Progenitor cell of endocrine pancreas (in vitro differentiated cells): ENCODE measurements around the gene AIPL1. TPM values are rescaled to one million over a fixed set of nuclear protein-coding genes. Genes with fewer than 3 reads are reported as not detected.

Source experiments
- DNase-seq: peaks from one replicate; pipeline ENCODE4 v3.0.0; 2021; ENCODE audit warnings: low spot score; ENCODE audit not compliant: unreplicated experiment
- H3K27ac Mint-ChIP-seq: 2 replicates; pipeline ENCODE4 v1.8.0; 2021; ENCODE audit warnings: mild to moderate bottlenecking, moderate library complexity, mixed read lengths
- H3K27me3 Mint-ChIP-seq: 2 replicates; pipeline ENCODE4 v1.8.0; 2021; ENCODE audit warnings: mixed read lengths
- H3K36me3 Mint-ChIP-seq: 2 replicates; pipeline ENCODE4 v1.8.0; 2022; ENCODE audit warnings: mixed read lengths; ENCODE audit not compliant: insufficient read depth
- H3K4me1 Mint-ChIP-seq: 2 replicates; pipeline ENCODE4 v1.8.0; 2021; ENCODE audit warnings: low read depth, mixed read lengths
- H3K4me3 Mint-ChIP-seq: 2 replicates; pipeline ENCODE4 v1.8.0; 2021; ENCODE audit warnings: low read depth, mild to moderate bottlenecking, moderate library complexity, mixed read lengths
- H3K9me3 Mint-ChIP-seq: 2 replicates; pipeline ENCODE4 v1.8.0; 2021; ENCODE audit warnings: low read depth, mixed read lengths
- total RNA-seq: library from RNA; stranded (reverse); gene quantifications from 2 replicates; pipeline ENCODE4 v1.2.1, GENCODE V29; 2021
- TF ChIP-seq, protein P1 (sequence below): fragments of 200-600 bp; sonication (generic); IDR thresholded peaks from one replicate; pipeline ENCODE4 v1.5.0; 2021; ENCODE audit warnings: antibody characterized with exemption, mild to moderate bottlenecking; ENCODE audit not compliant: unreplicated experiment

AIPL1 gene
- total RNA-seq, 1 donor from 2014 or later = not detected

DNA sequence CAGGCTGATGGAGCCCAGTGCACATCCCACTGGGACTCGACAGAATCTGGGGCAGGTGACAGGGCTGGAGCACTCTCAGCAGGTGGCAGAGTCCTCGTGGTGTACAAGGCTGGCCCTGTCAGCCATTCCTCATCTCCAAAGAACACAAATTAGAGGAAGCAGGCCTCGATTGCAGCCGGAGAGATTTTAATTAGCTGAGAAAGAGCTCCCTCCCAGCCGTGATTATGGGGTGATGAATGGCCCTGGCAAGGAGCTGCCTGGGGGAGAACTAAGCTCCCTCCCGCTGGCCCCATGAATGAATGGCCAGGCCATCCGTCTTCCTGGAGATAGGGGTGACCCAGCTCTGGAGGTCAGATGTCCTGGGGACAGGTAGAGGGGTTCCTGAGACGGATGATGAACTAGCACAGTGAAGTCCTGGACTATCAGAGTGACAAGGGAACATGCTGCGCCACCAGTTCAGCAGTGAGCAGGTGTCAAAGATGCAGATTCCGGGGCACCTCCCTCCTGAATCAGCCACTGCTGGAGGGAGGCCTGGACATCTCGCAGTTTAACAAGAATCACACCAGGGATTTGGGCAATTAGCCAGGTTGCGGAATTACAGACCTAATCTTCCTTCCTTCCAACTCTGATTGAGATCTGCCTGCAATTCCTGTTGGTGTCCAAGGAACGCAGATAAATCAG lies 44.8 kb upstream of the AIPL1 start:
- DNase-seq = no peak
- TF ChIP-seq, protein P1, sequence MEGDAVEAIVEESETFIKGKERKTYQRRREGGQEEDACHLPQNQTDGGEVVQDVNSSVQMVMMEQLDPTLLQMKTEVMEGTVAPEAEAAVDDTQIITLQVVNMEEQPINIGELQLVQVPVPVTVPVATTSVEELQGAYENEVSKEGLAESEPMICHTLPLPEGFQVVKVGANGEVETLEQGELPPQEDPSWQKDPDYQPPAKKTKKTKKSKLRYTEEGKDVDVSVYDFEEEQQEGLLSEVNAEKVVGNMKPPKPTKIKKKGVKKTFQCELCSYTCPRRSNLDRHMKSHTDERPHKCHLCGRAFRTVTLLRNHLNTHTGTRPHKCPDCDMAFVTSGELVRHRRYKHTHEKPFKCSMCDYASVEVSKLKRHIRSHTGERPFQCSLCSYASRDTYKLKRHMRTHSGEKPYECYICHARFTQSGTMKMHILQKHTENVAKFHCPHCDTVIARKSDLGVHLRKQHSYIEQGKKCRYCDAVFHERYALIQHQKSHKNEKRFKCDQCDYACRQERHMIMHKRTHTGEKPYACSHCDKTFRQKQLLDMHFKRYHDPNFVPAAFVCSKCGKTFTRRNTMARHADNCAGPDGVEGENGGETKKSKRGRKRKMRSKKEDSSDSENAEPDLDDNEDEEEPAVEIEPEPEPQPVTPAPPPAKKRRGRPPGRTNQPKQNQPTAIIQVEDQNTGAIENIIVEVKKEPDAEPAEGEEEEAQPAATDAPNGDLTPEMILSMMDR = no peak
- no peak overlapping the region for H3K4me3 Mint-ChIP-seq
- no peaks in the 10 kb centered on the region for H3K9me3 Mint-ChIP-seq
- H3K27ac Mint-ChIP-seq = no peak overlapping the region
- H3K36me3 Mint-ChIP-seq = no peaks in the 10 kb centered on the region
- H3K27me3 Mint-ChIP-seq = peaks cover 5% of the 10 kb centered on the region
- peaks cover 12% of the 10 kb centered on the region for H3K4me1 Mint-ChIP-seq

DNA sequence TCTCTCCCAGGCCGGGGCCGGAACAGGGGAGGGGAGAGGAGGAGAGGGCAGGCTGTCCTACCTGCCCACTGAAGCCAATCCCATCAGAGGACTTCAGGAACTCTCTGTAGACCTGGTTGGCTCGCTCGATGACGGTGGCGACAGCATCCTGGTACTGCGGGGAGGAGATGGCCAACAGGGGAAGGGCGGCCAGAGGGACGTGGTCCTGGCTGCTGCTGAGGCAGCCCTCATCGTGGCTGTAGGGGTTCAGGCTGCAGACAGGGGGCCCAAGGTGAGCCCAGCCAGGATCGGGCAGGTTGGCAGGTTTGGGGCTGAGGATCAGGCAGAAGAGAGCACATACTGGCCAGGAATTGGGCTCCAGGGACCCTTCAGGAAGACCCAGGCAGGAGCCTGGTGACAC lies 43.6 kb upstream of the AIPL1 start:
- Mint-ChIP-seq H3K4me3 (no peak overlapping the region), H3K36me3 (no peaks in the 10 kb centered on the region), H3K27ac (no peak overlapping the region), H3K27me3 (no peaks in the 10 kb centered on the region), H3K4me1 (peaks cover 12% of the 10 kb centered on the region), H3K9me3 (no peaks in the 10 kb centered on the region)
- TF ChIP-seq, protein P1 = no peak
- no peak for DNase-seq

DNA sequence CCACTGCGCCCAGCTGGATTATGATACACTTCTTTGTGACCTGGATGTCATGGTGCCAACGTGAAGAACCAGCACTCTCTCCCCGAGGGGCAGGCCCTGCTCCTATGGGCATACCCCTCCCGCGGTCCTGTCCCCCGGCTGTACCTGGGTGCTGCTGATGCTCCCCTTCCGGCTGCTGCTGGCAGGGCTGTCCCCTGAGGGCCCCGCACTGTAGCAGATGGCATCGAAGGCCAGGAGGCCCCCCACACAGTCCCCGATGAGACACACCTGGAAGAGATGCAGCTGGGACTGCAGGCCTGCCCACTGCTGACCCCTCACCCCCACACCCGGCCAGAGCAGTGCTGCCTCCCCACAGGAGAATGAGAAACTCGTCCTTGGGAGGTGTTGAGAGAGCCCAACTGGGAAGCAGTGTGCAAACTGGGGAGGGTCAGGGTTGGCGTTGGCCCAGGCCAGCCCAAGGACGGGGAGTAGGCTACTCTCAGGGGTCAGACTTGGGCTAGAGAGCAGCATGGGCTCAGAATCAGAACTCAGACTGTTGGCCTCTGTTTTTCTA lies 43.0 kb upstream of the AIPL1 start:
- Mint-ChIP-seq H3K27ac (no peak overlapping the region), H3K4me1 (peaks cover 15% of the 10 kb centered on the region), H3K36me3 (no peaks in the 10 kb centered on the region), H3K27me3 (no peaks in the 10 kb centered on the region), H3K9me3 (no peaks in the 10 kb centered on the region), H3K4me3 (no peak overlapping the region)
- DNase-seq = no peak
- TF ChIP-seq, protein P1 = no peak

DNA sequence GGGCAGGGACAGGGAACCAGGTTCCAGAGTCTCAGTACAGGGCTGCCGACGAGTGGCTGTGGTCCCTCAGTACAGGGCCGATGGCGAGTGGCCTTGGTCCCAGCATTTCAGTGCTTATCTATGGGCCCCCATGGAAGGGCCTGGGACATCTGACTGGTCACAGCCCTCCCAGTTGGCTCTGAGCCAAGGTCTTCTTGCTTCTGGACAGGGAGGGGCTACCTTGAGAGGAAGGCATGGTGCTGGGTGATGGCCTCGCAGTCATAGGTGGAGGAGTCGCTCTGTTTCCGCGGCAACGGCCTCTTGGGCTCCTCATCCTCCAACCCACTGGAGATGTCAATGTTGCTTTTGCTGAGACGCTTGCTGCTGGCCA lies 41.9 kb upstream of the AIPL1 start:
- H3K36me3 Mint-ChIP-seq = no peaks in the 10 kb centered on the region
- no peaks in the 10 kb centered on the region for H3K27me3 Mint-ChIP-seq
- no peaks in the 10 kb centered on the region for H3K9me3 Mint-ChIP-seq
- TF ChIP-seq, protein P1 = no peak
- H3K4me3 Mint-ChIP-seq = no peak overlapping the region
- H3K4me1 Mint-ChIP-seq = peaks cover 15% of the 10 kb centered on the region
- no peak overlapping the region for H3K27ac Mint-ChIP-seq
- no peak for DNase-seq

DNA sequence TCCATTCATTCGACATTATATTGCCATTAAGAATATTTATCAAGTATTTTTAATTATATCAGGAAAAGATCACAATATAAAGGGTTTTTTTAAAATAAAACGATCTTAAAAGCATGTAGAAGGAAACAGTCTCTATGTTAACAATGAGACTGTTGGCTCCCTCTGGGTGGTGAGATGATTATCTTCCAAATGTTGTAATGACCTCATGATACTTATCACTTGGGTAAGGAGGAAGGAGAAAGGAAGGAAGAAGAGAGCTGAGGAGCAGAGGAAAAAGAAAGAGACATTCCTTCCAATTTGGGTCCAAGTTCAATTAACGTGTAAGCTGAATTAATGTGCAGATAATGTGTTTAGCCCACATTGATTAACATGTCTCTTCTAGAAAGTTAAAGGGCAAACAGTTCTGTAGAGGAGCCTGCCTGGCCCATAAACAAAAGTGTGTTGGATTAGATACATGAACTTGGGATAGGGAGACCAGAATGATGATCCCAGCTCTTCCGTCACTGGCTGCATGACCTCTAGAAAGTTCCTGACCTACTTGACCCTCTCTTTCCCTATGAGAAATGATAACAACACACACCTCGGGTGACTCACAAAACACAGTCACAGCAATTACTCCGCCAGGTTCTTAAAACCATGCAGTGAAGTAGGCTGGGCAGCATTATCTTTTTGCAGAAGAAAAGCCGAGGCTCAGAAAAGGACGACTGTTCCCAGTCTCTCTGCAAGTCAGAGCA lies 41.3 kb upstream of the AIPL1 start:
- no peak overlapping the region for H3K27ac Mint-ChIP-seq
- H3K4me3 Mint-ChIP-seq = no peak overlapping the region
- H3K36me3 Mint-ChIP-seq = no peaks in the 10 kb centered on the region
- no peaks in the 10 kb centered on the region for H3K27me3 Mint-ChIP-seq
- H3K9me3 Mint-ChIP-seq = no peaks in the 10 kb centered on the region
- TF ChIP-seq, protein P1 = no peak
- H3K4me1 Mint-ChIP-seq = peaks cover 15% of the 10 kb centered on the region
- DNase-seq = no peak
